ENCODE data around the gene ABCA4.
A peak's percentile ranks its signal among the peaks of the same experiment; 100 is the strongest.

The ABCA4 gene

GRCh38 chr1:94093996-94094395 lies 27.0 kb downstream of the ABCA4 start:
- FAIRE-seq (no peak), DNase-seq (ENCODE audit: insufficient read length, low spot score) (no peak)
- TF ChIP-seq TAF1 (IDR thresholded peaks at IDR 0.05; ENCODE audit: low read depth, low read length): no peak
- peak; percentile 53 for TF ChIP-seq SPI1 (IDR thresholded peaks at IDR 0.05; ENCODE audit: low read depth, low read length)

- FAIRE-seq (no peak), DNase-seq (ENCODE audit: insufficient read length, low spot score) (no peak)
- TF ChIP-seq PAX5 (IDR thresholded peaks at IDR 0.05; ENCODE audit: insufficient read depth, low read length, severe bottlenecking): no peak
- TF ChIP-seq POLR2AphosphoS5 (IDR thresholded peaks at IDR 0.05; ENCODE audit: low read depth, low read length): no peak
- TF ChIP-seq POLR2A (IDR thresholded peaks at IDR 0.05; ENCODE audit: low read depth, low read length): no peak
These were observed 27.6 kb downstream of the ABCA4 start for GRCh38 chr1:94093396-94093795.

GRCh38 chr1:94092210-94092613 lies 28.7 kb downstream of the ABCA4 start:
- TF ChIP-seq POLR2A (IDR thresholded peaks at IDR 0.05; ENCODE audit: low read depth, low read length): no peak
- TF ChIP-seq SPI1 (IDR thresholded peaks at IDR 0.05; ENCODE audit: low read depth, low read length): peak; percentile 14; the same call in 1 of the 2 replicates
- no peak for DNase-seq (ENCODE audit: insufficient read length, low spot score)
- FAIRE-seq: no peak

GRCh38 chr1:94090761-94091160 lies 30.2 kb downstream of the ABCA4 start:
- no peak for DNase-seq (ENCODE audit: insufficient read length, low spot score)
- no peak for FAIRE-seq
- no peak for TF ChIP-seq TAF1 (IDR thresholded peaks at IDR 0.05; ENCODE audit: low read depth, low read length)
- no peak for TF ChIP-seq PAX5 (IDR thresholded peaks at IDR 0.05; ENCODE audit: insufficient read depth, low read length, severe bottlenecking)
- no peak for TF ChIP-seq POU2F2 (IDR thresholded peaks at IDR 0.05; ENCODE audit: low read depth, low read length)
- no peak for TF ChIP-seq POLR2AphosphoS5 (IDR thresholded peaks at IDR 0.05; ENCODE audit: low read depth, low read length)
- TF ChIP-seq SPI1 (IDR thresholded peaks at IDR 0.05; ENCODE audit: low read depth, low read length): no peak
- TF ChIP-seq POLR2A (IDR thresholded peaks at IDR 0.05; ENCODE audit: low read depth, low read length): no peak

GRCh38 chr1:94087193-94087592 lies 33.8 kb downstream of the ABCA4 start:
- FAIRE-seq: no peak
- no peak for DNase-seq (ENCODE audit: insufficient read length, low spot score)
- TF ChIP-seq PAX5 (IDR thresholded peaks at IDR 0.05; ENCODE audit: insufficient read depth, low read length, severe bottlenecking): no peak
- TF ChIP-seq POU2F2 (IDR thresholded peaks at IDR 0.05; ENCODE audit: low read depth, low read length): no peak
- TF ChIP-seq POLR2A (IDR thresholded peaks at IDR 0.05; ENCODE audit: low read depth, low read length): no peak

- TF ChIP-seq SPI1 (IDR thresholded peaks at IDR 0.05; ENCODE audit: low read depth, low read length) (no peak), PAX5 (IDR thresholded peaks at IDR 0.05; ENCODE audit: insufficient read depth, low read length, severe bottlenecking) (no peak), POLR2A (IDR thresholded peaks at IDR 0.05; ENCODE audit: low read depth, low read length) (no peak)
- DNase-seq (ENCODE audit: insufficient read length, low spot score): no peak
- no peak for FAIRE-seq
These were observed 36.4 kb downstream of the ABCA4 start for GRCh38 chr1:94084547-94084946.

GRCh38 chr1:94084085-94084484 lies 36.9 kb downstream of the ABCA4 start:
- FAIRE-seq: no peak
- no peak for TF ChIP-seq TAF1 (IDR thresholded peaks at IDR 0.05; ENCODE audit: low read depth, low read length)
- no peak for TF ChIP-seq SPI1 (IDR thresholded peaks at IDR 0.05; ENCODE audit: low read depth, low read length)
- no peak for TF ChIP-seq POLR2A (IDR thresholded peaks at IDR 0.05; ENCODE audit: low read depth, low read length)
- no peak for TF ChIP-seq POLR2AphosphoS5 (IDR thresholded peaks at IDR 0.05; ENCODE audit: low read depth, low read length)
- TF ChIP-seq PAX5 (IDR thresholded peaks at IDR 0.05; ENCODE audit: insufficient read depth, low read length, severe bottlenecking): no peak
- no peak for TF ChIP-seq POU2F2 (IDR thresholded peaks at IDR 0.05; ENCODE audit: low read depth, low read length)
- no peak for DNase-seq (ENCODE audit: insufficient read length, low spot score)

GRCh38 chr1:94083681-94084080 lies 37.3 kb downstream of the ABCA4 start:
- FAIRE-seq: no peak
- no peak for DNase-seq (ENCODE audit: insufficient read length, low spot score)
- TF ChIP-seq POLR2AphosphoS5 (IDR thresholded peaks at IDR 0.05; ENCODE audit: low read depth, low read length) (no peak), SPI1 (IDR thresholded peaks at IDR 0.05; ENCODE audit: low read depth, low read length) (no peak), PAX5 (IDR thresholded peaks at IDR 0.05; ENCODE audit: insufficient read depth, low read length, severe bottlenecking) (no peak), POU2F2 (IDR thresholded peaks at IDR 0.05; ENCODE audit: low read depth, low read length) (no peak), TAF1 (IDR thresholded peaks at IDR 0.05; ENCODE audit: low read depth, low read length) (no peak), POLR2A (IDR thresholded peaks at IDR 0.05; ENCODE audit: low read depth, low read length) (no peak)

GRCh38 chr1:94081566-94082344 lies 39.2 kb downstream of the ABCA4 start:
- FAIRE-seq (no peak), DNase-seq (ENCODE audit: insufficient read length, low spot score) (no peak)
- TF ChIP-seq POLR2A (IDR thresholded peaks at IDR 0.05; ENCODE audit: low read depth, low read length) (no peak), POLR2AphosphoS5 (IDR thresholded peaks at IDR 0.05; ENCODE audit: low read depth, low read length) (no peak), POU2F2 (IDR thresholded peaks at IDR 0.05; ENCODE audit: low read depth, low read length) (no peak), SPI1 (IDR thresholded peaks at IDR 0.05; ENCODE audit: low read depth, low read length) (no peak), PAX5 (IDR thresholded peaks at IDR 0.05; ENCODE audit: insufficient read depth, low read length, severe bottlenecking) (no peak), TAF1 (IDR thresholded peaks at IDR 0.05; ENCODE audit: low read depth, low read length) (no peak)

GRCh38 chr1:94079989-94080388 lies 41.0 kb downstream of the ABCA4 start:
- DNase-seq (ENCODE audit: insufficient read length, low spot score) (no peak), FAIRE-seq (no peak)
- TF ChIP-seq TAF1 (IDR thresholded peaks at IDR 0.05; ENCODE audit: low read depth, low read length) (no peak), SPI1 (IDR thresholded peaks at IDR 0.05; ENCODE audit: low read depth, low read length) (0 out of 2 replicates have a peak, but pooled peaks have one; percentile 3)

Measured in GM12891 (cell line).